ENCODE measurements around the gene KATNAL2.
A peak's percentile ranks its signal among the peaks of the same experiment; 100 is the strongest.

KATNAL2 gene

GRCh38 chr18:47120428-47120827 is 203.0 kb downstream of the KATNAL2 start:
- DNase-seq = no peak

DNA sequence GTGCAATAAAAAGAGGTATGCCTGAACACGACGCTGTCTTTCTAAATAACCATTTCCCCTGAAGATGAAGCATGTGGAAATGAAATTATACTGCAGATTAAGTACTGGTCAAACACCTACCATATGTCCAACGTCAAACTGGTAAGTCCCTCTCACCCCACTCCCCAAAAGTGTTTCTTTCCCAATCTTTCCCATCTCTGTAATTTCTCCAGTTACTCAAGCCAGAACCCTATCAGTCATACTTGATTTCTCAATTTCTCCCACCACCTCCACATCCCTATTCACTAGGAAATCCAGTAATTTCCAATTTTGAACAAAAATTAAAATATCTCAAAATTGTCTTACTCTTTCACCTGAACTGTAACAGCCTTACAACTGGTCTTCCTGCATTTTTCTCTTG is 203.7 kb downstream of the KATNAL2 start:
- DNase-seq = no peak

- DNase-seq = no peak
These were observed 223.9 kb downstream of the KATNAL2 start for GRCh38 chr18:47141289-47141688.

DNA sequence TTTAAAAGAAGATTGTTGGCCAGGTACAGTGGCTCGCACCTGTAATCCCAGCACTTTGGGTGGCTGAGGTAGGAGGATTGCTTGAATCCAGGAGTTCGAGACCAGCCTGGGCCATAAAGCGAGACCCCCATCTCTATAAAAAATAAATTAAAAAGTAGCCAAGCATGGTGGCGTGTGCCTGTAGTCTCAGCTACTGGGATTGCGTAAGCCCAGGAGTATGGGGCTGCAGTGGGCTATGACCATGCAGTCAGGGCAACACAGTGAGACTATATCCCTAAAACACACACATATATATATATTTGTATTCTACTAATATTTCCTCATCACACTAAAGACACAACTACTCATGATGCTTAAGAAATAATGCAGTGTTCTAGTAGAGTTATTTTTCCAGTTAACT is 225.8 kb downstream of the KATNAL2 start:
- no peak for DNase-seq

DNA sequence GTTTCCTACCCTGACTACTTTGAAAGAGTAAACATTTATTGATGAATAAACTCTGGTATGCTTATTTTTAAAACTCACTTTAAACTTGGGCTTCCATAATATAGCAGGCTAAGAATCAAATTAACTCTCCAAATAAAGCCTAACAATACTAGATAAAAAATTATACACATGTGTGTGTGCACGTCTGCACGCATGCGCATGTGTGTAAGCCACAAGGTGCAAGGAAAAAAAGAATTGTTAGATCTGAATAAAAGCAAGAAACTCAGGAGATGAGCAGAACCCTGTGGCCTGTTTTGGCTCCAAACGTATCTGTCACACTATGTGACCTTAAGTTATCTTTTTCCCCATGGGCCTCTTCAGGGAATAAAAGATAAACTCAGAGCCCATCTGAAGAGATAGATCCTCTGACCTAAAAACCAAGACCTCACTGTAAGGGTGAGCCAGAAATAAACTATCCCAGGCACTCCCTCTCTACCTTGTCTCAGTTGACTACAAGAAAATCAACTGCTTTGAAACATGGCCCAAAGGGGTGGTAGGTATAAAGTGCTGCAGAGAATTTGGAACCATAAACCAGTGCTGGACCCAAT is 226.6 kb downstream of the KATNAL2 start:
- DNase-seq = no peak

DNA sequence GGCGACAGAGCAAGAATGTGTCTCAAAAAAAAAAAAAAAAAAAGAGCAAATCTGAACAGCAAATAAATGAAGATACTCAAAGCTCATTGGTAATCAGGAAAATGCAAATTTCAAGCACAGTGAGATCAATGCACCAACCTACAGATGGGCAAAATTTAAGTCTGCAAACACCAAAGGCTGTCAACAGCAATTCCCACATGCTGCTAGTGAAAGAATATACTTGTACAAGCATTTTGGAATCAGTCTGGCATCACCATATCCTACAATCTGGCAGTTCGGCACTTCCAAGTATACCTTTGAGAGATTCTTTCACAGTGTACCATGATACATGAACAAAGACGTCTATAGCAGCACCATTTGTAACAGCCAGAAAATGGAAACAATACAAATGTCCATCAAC is 228.8 kb downstream of the KATNAL2 start:
- DNase-seq = no peak

DNA sequence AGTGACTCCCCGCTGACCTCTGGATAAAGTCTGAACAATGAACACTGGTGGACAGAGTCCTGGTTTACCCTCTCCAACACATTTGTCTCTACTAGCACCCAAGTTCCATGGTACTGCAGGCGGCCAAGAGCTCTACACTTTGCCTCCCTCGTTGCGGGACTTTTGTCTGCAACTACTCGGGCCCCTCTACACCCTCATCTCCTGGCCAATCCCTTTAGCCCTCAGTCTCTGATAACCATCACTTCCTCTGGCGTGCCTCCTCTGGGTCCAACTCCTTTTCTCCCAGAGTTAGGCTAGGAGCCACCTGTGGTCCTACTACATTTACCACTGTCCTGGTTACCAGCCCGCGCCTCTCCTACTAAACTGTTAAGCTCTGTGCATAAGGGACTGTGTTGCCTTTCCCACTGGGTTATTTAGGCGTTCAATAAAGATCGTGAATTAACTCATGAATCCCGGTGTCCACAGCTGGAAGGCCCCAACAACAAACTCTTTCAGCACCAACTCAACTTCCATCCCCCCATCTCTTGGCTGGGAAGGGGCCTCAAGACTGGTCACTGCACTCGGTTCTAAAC is 232.1 kb downstream of the KATNAL2 start:
- peak in 1 of 2 experiments; percentile 3 for DNase-seq

GRCh38 chr18:47150029-47150823 is 232.8 kb downstream of the KATNAL2 start, which contains the start of gene HDHD2:
Gene HDHD2, minus strand, starts transcription at chr18:47150500. Its CDS starts 14,061 bp downstream, at chr18:47136439.
- peak; percentile 79 to 83 for DNase-seq

DNA sequence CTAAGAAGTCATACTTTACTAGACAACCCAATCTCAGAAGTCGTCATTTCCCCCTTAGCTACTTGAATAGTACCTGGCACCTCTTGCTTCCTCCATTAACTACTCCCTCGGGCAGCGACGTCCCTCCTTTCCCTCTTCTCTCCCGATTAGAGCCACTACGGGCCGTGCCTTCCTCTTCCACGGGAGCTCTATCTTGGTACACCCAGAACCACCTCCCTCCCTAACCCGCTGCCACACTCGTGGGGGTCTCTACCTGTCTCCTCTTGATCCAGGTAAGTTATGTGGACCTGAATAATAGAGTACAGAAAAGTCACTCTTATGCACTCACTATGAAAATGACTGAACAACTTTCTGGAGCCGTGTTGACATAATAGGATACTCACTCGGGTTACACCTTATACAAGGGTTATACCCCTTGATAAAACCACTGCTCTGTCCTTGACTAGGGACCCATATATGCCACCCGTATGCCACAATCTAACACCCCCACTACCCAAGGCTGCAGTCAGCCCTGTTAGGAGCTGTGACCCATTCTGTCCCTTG is 233.5 kb downstream of the KATNAL2 start:
- peak; percentile 14 to 17 for DNase-seq

GRCh38 chr18:47151439-47151838 is 234.0 kb downstream of the KATNAL2 start:
- no peak for DNase-seq

Measured in SHP77 (cell line).